Activated CD4-positive, CD25-positive, alpha-beta regulatory T cell treated with anti-CD3 and anti-CD28 coated beads, Interleukin-2, amount 50 U/mL, for 24 hours (primary cell): Measurements from ENCODE around the gene FCN3.

Experiments used
- ATAC-seq, 2 donors: fragments of 150-1000 bp; cut with Tn5 transposase; one replicate each; pipeline ENCODE4 v1.10.0; 2021; ENCODE audit warnings: mild to moderate bottlenecking in 1 of 2, moderate library complexity in 1 of 2

The FCN3 gene

DNA sequence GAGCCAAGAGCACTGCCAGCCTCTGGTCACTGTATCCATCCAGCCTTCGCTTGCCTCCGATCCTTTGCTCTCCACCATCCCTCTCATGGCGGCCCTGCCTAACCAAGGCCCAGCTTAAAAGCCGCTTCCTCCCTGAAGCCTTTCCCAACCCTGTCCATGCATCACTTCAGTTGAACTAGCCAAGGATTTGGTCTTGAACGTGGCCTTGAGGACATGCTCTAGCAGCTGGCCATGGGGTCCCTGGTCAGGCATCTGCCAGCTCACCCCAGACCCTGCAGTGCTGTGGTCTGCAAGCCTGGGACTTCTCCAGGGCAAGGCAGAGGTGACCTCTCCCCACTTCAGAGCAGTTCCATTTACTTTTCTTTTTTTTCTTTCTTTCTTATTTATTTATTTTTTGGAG is 37.9 kb downstream of the FCN3 start:
- ATAC-seq, result no peak

DNA sequence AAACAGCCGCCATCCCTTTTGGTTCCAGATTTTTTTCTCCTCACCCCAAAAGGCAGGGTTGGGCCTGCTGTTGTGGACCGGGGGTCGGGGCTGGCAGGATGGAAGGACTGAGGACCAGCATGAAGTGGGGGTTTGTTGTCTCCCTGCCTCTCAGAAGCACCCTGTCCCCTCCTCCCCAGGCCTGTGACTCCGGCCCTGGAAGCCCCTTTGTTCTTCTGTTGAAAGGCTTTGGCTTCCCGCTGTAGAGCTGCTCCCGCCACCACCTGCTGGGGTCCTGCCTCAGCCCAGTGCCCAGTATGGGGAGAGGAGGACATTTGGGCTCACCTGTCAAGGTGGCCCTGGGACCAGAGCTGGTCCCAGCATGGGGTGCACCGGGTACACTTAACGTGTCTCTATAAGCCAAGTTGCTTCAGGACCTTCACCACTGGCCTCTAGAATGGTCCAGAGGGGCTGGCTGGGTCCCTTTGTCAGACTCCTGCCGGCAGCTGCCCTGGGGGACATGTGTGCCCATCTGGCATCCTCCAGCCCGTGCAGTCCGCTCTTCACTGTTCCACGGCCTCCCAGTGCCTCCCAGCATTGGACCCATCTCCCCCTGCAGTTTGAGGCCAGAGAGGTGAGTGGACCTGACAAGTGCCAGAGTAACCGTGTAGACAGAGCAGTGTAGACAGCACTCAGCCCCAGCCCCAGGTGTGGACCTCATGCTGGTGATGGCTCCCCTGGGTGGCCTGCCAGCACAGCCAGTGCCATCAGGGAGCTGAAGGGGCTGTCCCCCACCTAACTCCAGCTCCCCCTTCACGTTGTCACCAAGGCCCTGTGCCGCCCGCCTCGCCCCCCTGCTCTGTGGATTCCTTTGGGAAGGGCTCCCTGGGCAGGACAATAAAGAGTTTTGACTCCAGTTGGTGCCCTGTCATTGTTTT is 38.9 kb downstream of the FCN3 start:
- ATAC-seq, result no peak

DNA sequence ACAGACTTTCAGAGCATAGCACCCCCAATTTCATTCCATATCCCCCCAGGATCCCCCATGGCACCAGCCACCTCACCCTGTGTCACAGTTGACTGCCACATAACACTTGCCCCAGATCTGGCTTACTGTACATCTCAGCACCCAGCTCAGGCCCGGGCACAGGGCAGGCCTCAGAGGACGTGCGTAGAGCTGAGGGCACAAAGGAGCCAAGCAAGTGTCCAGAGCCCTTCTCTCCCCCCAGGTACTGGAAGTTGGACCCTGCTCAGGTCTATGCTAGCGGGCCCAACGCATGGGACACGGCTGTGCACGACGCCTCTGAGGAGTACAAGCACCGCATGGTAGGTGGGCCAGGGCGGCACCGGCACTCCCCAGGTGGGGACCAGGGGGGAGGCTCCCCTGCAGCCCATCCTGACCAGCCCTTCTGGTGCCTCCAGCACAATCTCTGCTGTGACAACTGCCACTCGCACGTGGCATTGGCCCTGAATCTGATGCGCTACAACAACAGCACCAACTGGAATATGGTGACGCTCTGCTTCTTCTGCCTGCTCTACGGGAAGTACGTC is 40.8 kb downstream of the FCN3 start:
- no peak for ATAC-seq

DNA sequence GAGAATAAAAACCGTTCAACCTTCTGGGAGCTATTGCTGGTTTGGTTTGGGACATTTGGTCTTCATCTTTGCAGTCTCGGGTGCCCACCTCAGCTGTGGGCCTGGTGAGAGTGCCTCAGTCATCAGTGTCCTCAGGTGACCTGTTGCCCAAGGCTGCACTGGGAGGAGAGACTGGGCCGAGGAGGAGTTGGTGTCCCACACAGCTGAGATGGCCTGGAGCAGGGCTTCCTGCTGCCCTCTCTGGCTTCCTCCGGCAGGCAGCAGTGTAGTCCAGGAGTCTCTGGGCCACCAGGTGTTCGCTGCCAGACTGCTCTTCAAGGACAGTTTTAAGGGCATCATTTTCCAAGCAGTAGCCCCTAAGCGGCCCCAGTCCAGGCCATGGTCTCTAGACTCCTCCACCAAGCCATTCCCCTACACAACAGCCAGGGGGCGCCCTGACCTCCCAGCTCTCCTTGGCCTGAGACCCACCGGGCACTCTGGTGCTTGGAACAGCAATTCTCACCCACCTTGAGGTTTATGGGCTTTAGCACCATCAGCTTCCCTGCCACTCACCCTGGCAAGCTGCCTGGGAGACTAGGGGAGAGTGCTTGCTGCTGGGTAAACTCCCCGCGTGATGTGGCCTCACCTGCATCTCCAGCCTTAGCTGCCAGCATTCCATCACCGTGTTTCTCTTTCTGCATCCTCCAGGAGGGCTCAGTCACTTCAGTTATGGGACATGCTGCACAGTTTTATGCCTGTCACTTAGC is 41.9 kb downstream of the FCN3 start:
- ATAC-seq, result peak; percentile 64 to 76

DNA sequence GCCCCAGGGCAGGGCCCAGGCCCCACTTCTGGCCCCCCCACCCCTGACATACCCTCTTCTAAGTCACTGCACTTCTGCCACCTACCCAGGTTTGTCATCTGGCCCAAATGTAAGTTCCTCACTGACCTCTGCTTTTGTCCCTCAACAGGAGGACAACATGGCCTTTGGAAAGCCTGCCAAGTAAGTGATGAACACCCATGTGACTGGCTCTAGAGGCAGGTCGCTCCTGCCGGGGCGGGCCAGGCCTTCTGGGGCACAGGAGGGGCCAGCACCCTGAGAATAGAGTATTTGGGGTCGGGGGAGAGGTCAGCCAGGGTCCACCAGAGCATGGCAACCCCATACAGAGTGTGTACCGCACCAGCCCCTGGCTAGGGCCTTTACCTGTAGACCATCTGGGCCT is 42.7 kb downstream of the FCN3 start:
- no peak for ATAC-seq

DNA sequence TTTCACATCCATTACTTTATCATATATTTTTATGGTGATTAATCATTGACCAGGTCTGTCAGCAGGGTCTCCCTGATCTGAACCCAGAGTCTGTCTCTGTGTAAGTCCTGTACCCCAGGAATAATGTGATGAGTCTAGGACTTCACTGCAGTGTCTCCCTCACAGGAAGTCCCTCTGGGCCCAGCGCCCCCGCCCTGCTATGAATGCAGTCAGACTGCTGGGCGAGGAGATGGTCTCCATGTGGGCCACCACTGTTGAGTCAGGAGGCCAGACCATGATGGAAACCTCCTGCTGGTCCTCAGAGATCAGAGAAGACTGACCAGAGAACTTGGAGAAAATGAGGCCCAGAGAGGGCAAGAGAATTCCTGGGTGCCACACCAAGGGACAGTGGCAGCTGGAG is 43.2 kb downstream of the FCN3 start:
- ATAC-seq, result no peak

DNA sequence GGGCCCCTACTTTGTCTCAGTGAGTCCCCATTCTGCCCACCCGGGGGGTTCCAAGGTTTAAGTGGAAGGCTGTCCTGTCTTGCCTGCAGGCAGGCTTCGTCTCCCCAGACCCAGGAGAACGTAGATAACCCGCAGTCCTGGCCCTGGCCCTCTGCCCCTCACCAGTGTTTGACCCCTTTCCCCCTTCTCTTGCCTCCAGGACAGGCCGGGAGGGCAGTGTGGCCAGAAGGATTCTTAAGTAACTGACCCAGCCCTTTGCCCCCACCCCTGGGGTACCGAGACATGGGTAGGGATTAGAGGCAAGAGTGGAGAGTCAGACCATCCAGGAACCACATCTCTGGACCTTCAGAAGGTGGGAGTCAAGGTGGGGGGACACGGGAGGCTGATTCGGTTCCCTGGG is 43.8 kb downstream of the FCN3 start:
- ATAC-seq, result no peak

DNA sequence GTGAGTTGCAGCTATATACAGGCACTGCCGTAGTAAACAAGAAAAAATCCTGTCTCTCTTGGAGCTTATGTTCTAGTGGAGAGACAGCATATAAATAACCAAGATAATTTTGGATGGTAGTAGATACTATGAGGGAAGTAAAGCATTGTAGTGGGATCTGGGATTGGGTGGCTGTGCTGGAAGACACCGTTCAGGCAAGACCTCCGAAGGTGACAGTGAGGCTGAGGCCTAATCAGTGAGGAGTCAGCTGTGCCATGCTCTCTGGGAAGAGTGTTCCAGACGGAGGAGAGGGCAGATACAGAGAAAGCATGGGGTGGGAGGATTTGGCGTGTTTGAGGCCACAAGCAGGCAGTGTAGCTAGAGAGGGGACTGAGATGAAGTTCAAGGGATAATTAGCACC is 46.7 kb downstream of the FCN3 start:
- no peak for ATAC-seq

DNA sequence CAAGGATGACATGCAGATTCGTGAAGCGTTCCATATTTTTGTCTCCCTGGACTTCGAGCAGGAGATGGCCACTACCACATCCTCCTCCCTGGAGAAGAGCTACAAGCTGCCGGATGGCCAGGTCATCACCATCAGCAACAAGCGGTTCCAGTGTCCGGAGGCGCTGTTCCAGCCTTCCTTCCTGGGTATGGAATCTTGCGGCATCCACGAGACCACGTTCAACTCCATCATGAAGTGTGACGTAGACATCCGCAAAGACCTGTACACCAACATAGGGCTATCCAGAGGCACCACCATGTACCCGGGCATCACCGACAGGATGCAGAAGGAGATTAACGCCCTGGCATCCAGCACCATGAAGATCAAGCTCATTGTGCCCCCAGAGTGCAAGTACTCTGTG is 49.3 kb downstream of the FCN3 start:
- no peak for ATAC-seq

DNA sequence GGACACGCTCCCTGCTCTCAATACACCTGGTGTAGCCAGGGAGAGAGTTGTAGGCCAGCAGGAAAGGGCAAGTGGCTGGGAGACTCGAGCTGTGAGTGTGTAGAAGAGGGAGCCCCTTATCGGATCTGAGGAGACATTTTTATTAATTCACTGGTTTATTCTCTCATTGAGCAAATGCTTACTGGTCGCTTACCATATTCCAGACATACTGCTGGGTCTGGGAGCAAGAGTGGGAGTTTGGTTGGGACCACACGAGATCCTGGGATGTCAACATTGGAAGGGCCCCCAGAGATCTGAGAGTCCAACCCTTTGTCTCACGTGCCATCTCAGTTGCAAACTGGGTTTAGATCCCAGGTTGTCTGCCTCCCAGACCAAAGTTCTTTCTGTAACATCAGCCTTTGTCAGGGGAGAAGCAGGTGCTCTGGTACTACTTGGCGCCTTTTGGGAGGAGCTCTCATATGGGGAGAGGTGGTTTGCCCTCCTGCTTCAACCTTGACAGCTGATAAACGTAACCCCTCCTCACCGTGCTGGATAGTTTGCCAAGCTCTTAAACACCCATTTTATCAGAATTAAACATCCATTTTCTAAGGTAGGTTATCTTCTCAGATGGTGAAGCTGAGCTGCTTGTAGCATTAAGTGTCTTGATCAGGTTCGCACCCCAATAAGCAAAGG is 51.9 kb downstream of the FCN3 start:
- ATAC-seq, result no peak

DNA sequence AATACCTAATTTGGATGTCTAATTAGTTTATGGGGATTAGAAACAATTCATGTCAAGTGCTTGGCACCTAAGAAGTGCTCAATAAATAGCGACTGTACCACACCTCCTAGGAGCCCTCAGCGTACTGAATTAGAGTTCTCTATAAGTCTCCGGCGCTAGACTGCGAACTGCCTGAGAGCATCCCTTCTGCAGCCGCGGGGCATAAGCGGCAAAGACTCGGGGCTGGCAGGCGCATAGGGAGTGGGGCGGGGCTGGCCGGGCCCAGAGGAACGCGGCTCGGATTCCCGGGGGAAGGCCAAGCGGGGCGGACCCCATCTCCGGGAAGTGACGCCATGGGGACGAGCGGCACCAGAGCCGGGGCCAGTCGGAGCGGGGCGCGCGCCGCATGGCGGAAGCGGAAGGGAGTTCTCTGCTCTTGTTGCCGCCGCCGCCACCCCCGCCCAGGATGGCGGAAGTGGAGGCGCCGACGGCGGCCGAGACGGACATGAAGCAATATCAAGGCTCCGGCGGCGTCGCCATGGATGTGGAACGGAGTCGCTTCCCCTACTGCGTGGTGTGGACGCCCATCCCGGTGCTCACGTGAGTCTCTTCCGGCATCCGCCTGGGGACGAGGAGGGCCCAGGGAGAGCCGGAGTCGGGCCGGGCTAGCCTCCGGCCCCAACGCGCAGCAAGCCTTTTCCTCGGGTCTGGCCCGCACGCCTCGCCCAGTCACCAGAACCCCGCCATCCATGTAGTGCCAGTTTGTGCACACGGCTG is 52.6 kb downstream of the FCN3 start, which contains the start of gene TMEM222:
Gene TMEM222, plus strand, starts transcription at position 351 of the 756 bp plus-strand sequence. Its CDS starts 35 bp downstream, at position 386.
- ATAC-seq, result peak; percentile 97 to 98
